Ureter (tissue), 1 donor: ENCODE results near the gene CCDC91. TPM values are rescaled to one million over a fixed set of nuclear protein-coding genes. Genes with fewer than 3 reads are reported as not detected.

Experiments used
- DNase-seq: peaks from one replicate; pipeline ENCODE4 v3.0.0-alpha.2; 2020; ENCODE audit warnings: low spot score
- total RNA-seq: library from RNA; stranded (reverse); gene quantifications from one replicate; pipeline ENCODE4 v1.2.4, GENCODE V29; 2023
- donor health status: DM: yes; HTN: yes; CAD: no.

CCDC91 gene
- 33.5 TPM for total RNA-seq

GRCh38 chr12:28190321-28191050 lies at the start of gene CCDC91:
TSS of gene CCDC91 (plus strand) at chr12:28190456. CDS start at chr12:28257216, 66,760 bp downstream.
- peak; percentile 95 for DNase-seq

GRCh38 chr12:28144059-28144458 lies 46.2 kb upstream of the CCDC91 start:
- DNase-seq: no peak

- no peak for DNase-seq
Measured at GRCh38 chr12:28144532-28144931, 45.7 kb upstream of the CCDC91 start.

- no peak for DNase-seq
Measured at GRCh38 chr12:28145216-28145615, 45.0 kb upstream of the CCDC91 start.

GRCh38 chr12:28149279-28149678 lies 41.0 kb upstream of the CCDC91 start:
- no peak for DNase-seq

GRCh38 chr12:28156362-28156761 lies 33.9 kb upstream of the CCDC91 start:
- no peak for DNase-seq

GRCh38 chr12:28156804-28157203 lies 33.5 kb upstream of the CCDC91 start:
- no peak for DNase-seq

GRCh38 chr12:28158353-28158752 lies 31.9 kb upstream of the CCDC91 start:
- no peak for DNase-seq

- no peak for DNase-seq
Measured at GRCh38 chr12:28159688-28160087, 30.6 kb upstream of the CCDC91 start.

GRCh38 chr12:28161697-28162096 lies 28.6 kb upstream of the CCDC91 start:
- no peak for DNase-seq

GRCh38 chr12:28162697-28163096 lies 27.6 kb upstream of the CCDC91 start:
- no peak for DNase-seq

- DNase-seq: no peak
Measured at GRCh38 chr12:28164644-28165275, 25.5 kb upstream of the CCDC91 start.

- DNase-seq: no peak
Measured at GRCh38 chr12:28167981-28168485, 22.2 kb upstream of the CCDC91 start.

GRCh38 chr12:28171356-28172060 lies 18.7 kb upstream of the CCDC91 start:
- no peak for DNase-seq

- DNase-seq: no peak
Measured at GRCh38 chr12:28172434-28173030, 17.7 kb upstream of the CCDC91 start.

- no peak for DNase-seq
Measured at GRCh38 chr12:28173440-28173839, 16.8 kb upstream of the CCDC91 start.

GRCh38 chr12:28175098-28175589 lies 15.1 kb upstream of the CCDC91 start:
- DNase-seq: no peak

- no peak for DNase-seq
Measured at GRCh38 chr12:28176295-28176694, 14.0 kb upstream of the CCDC91 start.

GRCh38 chr12:28177461-28177860 lies 12.8 kb upstream of the CCDC91 start:
- no peak for DNase-seq

GRCh38 chr12:28177905-28178304 lies 12.4 kb upstream of the CCDC91 start:
- DNase-seq: no peak

- no peak for DNase-seq
Measured at GRCh38 chr12:28178775-28179174, 11.5 kb upstream of the CCDC91 start.

- no peak for DNase-seq
Measured at GRCh38 chr12:28180786-28181185, 9.5 kb upstream of the CCDC91 start.
